Muscle of arm (tissue), 12 donors: ENCODE results near the gene PLA2G15. TPM values are rescaled to one million over a fixed set of nuclear protein-coding genes. Genes with fewer than 3 reads are reported as not detected.

Experiments
- DNase-seq: peaks from one replicate; pipeline ENCODE4 v3.0.0-alpha.2; 2013
- polyA plus RNA-seq, 12 donors: library from polyadenylated mRNA; unstranded; fragments of 120-200 nt; gene quantifications; one replicate each; pipeline ENCODE4 v1.2.1, GENCODE V29; 2013; ENCODE audit not compliant: insufficient read length in 12 of 12

Gene PLA2G15
- polyA plus RNA-seq, 12 donors, result 14.3 to 42.3 (median 27.0) TPM; not detected in 1

DNA sequence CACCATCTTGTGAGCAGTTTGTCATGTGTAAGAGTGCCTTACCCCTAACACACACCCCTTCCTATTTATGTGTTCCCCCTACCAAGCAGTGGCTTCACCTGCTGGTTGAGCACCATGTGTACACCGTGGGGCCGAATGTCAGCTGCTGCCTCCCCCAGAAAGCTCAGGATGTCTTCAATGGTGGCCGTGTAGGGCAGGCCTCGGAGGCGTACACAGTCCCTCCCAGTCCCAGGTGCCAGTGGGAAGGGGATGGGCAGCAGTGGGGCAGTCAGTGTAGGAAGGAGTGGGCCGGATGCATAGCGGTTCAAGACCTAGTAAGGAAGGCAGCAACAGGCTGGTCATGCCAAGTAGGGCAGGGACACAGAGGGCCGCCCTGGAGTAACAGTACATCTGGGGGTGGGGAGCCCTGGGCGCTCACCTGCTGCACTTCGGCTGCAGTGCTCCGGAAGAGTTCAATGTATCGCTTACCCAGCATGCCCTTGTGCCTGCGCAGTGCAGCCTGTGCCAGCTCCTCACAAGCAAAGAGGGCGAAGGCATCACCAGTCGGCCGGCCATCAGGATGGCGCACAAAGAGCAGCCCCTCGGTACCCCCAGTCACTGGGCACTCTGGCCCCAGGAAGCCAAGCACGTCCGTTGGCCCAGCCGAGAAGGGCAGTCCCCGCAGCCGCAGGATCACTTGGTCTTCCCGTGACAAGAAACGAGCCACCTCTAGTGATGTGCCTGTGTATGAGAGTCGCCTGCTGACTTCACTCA is 13.6 kb upstream of the PLA2G15 start:
- DNase-seq, result no peak

GRCh38 chr16:68232335-68232734 is 12.8 kb upstream of the PLA2G15 start:
- no peak for DNase-seq

- no peak for DNase-seq
Measured at GRCh38 chr16:68233085-68233834, 11.9 kb upstream of the PLA2G15 start.

DNA sequence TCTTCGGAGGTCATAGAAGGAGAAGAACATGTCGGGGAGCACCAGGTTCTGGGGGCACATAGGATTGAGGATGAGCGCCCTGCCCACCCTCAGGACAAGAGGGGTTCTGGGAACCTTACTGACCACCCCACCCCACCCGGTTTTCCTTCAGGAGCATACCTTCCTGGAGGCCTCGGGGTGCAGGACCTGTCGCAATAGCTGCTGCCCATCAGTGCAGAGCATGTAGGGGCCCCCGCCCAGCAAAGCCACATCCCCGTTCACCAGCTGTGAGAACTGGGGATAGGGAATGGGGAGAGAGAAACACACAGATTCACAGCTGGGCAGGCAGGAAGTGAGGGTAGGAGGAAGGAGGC is 11.4 kb upstream of the PLA2G15 start:
- DNase-seq, result no peak

DNA sequence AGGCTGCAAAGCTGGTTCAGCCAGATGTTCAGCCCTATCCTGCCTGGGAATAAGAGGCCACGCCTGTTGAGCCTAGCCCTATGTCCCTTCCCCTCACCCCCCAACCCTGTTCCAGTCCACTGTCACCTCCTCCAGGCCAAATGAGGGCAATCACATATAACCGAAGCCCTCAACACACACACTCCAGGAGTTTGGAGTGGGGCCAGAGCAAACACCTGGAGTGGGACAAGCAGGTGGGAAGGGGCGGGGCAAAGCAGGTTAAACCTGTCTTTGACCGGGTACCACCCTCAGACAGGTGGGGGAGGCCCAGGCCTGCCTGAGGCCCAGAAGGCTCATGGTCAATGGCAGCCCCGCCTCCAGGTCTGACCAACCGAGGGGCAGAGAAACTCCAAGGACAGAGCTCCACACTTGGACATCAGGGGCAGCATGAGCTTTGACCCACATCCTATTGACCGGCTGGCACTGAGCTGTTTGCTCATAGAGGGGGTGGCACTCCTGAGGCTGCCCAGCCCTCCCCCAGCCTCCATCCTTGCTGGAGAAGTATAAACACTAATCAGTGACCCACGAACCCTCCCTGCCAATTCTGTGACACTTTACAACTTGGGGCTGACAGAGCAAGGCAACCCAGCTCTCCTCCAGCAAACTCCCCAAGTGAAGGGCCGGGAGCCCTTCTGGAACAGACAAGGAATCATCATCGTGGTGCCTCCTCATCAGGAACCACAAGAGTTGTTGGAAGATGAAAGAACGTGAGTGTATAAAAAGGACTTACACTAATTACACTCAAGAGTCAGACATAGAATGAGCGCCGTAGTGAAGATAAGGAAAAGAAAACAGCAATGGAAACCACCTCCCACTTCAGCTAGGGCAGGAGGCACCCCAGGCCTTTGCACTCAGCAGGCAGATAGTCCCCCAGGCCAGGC is 10.7 kb upstream of the PLA2G15 start:
- no peak for DNase-seq

- no peak for DNase-seq
Measured at GRCh38 chr16:68235108-68235886, 9.9 kb upstream of the PLA2G15 start.

DNA sequence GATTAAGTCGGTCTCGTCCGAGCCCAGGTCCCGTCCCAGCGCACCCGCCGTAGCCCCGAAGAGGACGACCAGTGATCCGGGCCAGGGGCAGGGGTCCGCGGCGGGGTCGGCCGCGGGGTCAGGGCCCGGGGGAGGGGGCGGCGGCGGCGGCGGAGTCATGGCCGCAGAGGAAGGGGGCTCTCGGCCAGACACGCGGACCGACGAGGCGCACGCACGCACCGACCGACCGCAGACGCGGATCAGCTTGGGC is 9.4 kb upstream of the PLA2G15 start, which contains the start of gene ESRP2:
ESRP2 (minus strand) TSS at position 241 of the 250 bp plus-strand sequence; CDS start at position 159, 82 bp downstream.
- no peak for DNase-seq

- DNase-seq, result no peak
Measured at GRCh38 chr16:68236137-68236825, 8.9 kb upstream of the PLA2G15 start.

DNA sequence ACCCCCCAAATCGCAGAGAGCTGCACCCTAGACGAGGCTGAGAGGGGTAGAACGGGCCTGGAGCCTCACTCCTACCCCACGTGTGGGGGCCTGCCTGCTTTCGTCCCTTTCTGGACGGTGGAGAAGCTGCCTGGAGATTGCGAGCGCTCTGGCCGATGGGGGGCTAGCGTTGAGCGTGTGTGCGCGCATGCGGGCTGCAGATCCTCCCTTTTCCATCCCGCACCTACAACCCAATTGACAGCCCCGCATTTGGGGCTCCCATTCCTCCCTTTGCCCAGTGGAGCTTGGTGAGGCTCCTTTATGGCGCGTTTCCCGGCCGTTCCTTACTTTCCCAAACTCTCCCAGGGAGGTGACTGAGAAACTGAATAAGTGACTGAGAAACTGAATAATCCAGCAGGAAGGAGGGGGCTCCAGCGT is 8.3 kb upstream of the PLA2G15 start:
- peak; percentile 41 for DNase-seq

DNA sequence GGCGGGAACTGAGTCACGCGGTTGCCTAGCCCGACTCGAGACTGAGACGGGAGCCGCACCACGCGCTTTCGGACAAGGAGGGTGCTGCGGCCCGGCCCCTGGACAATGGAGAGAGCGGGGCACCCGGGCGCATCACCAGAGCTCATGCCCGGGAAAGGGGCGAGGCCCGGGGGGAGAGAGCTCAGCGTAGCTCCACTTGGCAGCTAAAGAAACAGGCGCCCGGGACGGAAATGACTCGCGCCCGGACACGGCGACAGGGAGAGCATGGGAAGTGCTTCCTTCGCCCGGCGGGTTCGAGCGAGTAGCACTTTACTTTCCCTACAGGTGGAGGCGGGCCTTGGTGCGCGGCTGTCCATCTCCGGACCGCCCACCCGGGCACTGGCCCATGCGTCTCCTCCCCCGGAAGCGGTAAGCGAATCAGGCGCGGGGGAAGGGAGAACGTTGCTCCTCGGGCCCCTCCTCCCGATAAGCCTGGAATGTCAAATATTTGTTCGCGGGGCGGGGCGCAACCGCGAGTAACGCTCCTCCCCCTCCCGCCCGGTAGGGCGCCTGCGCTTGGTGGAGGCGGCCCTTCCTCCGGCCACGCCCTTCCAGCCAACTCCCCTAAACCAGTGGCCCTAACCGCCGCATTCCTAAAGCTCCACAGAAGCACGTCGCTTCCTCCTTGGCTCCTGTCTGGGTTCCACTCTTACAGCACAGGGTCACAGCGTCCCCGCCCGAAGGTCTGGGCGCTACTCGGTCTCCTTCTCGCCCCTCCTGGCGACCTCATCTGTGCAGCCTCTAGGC is 7.7 kb upstream of the PLA2G15 start:
- DNase-seq, result peak; percentile 96

GRCh38 chr16:68238029-68238345 is 7.2 kb upstream of the PLA2G15 start:
- DNase-seq, result no peak

- DNase-seq, result no peak
Measured at GRCh38 chr16:68242085-68242484, 3.1 kb upstream of the PLA2G15 start.

GRCh38 chr16:68242926-68243858 is 2.0 kb upstream of the PLA2G15 start:
- DNase-seq, result no peak

DNA sequence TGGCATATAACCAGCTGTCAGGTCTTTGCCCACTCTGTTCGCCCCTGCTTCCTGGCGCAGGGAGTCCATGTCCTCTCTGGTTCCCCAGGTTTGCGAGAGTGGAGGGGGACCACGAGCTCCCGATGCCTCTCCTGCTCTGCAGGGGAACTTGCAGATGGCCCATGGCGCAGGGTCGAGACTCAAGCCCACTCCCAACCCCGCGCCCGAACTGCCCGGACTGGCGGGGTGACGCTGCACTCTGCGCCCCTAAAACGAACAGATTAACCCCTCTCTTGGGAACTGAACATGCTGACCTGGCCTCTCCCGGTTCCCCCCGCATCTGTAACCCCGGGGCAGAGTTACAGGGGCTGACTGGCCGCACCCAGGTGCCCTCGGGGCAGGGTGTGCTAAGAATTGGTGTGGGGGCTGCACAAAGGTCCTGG is 681 bp upstream of the PLA2G15 start:
- no peak for DNase-seq

DNA sequence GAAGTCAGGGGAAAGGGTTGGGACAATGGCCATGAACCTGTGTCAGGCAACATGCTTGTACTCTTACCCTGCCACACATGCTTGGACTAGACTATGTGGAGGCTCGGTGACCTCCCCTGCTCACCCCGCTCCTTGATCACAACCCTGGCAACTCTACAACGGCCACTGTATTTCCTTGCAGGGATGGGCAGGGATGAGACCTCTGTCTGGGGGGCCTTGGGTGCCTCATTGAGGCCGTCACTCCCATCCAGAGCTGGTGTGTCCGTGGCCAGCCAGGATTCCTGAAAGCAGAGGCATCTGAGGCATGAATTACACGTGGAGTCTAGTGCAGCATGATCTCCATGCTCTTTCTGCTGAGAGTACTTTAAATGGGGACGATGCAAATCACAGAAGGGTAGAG is 948 bp downstream of the PLA2G15 start:
- no peak for DNase-seq

DNA sequence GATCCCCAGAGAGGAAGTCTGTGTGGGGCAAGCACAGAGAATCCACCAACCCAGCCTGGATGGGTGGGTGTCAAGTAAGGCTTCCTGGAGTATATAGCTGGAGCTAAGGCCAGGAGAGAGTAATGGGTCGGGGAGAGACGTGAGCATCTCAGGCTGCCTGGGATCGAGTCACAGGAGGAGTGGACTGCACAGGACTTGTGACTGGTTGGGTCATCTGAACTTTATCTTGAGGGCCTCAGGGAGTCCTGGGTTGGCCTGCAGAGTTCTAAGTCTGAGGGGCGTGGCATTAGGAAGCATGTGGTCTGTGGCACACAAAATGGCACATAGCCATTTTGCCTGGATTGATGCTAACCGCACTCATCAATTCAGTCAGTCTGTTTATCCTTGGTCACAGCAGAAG is 1.5 kb downstream of the PLA2G15 start:
- no peak for DNase-seq

DNA sequence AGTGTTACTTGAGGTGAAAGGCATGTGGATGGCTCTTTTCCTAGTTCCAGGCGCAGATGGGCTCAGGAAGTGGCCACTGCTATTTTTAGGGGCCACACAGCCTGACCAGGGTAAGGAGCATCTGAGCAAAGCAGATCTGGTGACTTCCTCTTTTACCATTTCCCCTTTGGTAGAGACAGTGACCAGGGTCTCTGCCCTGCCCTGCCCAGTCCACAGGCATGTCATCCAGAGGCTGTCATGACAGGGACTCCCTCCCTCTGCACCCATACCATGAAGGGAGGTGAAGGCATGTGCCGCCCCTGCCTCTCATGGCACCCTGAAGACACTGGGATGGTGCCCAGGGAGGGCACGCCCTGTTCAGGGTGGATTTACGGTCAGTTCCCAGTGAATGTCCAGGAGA is 2.2 kb downstream of the PLA2G15 start:
- DNase-seq, result no peak

DNA sequence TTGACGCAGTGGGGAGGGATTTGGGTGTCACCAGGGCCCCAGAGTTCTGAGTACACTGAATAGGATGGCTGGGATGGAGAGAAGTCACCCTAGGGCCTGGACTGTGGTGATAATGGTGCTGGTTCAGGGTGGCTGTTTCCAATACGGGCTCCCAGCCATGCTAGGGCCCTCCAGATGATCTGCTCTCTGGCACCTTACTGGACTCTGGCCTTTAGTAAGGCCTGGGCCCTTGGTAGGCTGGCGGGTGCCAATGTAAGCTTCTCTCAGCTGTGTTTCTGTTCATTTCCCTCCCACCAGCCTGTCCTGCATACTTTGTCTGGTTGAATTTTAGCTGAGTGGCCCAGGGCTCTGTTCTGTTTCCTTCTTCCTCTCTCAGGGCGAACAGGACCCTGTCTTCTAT is 2.8 kb downstream of the PLA2G15 start:
- no peak for DNase-seq

DNA sequence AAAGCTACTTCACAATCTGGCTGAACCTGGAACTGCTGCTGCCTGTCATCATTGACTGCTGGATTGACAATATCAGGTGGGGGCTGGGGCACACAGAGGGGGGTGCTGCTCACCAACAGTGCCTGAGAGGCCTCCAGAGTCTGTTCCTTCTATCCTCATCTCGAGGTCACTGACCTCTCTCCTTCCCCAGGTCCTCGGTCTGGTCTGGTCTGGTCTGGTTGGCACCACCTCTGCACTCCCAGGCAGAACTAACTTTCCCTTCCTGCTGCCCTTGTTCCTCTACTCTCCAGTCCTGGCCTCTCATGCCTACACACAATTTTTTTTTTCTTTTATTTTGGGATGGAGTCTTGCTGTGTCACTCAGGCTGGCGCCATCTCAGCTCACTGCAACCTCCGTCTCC is 4.2 kb downstream of the PLA2G15 start:
- DNase-seq, result no peak
